ENCODE measurements around the gene CNKSR3. TPM values are rescaled to one million over a fixed set of nuclear protein-coding genes. Genes with fewer than 3 reads are reported as not detected.

The CNKSR3 gene
- total RNA-seq, 1 experiment from 2014 or later, result 5.6 TPM

DNA sequence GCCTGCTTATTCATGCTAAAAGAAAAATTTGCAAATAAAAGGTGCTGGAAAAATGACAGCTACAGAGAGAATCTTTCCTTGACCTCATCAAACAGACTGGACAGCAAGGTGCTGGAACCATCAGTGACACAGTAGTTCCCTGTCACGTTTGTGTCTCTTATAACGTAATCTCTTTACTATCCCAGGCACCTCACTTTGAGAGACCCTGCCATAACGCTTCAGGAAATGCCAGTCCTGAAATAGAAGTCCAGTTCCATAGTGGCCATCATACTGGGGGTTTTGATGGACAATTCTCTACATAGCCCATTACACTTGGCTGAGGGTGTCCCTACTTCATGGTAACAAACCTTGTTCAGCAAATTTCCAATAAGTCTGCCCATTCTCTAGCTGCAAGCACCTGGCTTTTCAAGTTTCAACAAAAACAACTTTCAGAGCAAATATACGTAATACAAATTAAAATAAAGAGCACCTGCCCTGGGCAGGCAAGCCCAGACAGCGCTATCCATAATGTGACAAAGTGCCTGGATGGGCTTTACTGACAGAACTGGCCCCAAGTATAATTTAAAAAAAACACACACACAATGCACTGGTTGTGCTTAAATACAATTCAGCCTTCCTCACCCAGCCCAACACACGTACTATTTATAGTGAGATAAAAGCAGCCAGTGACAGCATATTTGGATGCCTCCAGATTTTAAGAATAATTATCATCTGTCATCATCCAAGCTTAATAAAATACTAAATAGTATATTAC, 38.7 kb downstream of the CNKSR3 start:
- Histone ChIP-seq H3K9ac (ENCODE audit: extremely low read depth, insufficient read length, low read length) (no peak overlapping the region), H3K4me1 (ENCODE audit: insufficient read depth, low read length) (no peaks in the 10 kb centered on the region), H2BK5ac (ENCODE audit: insufficient read length, low read length) (no peak overlapping the region), H3K4ac (ENCODE audit: low read depth, low read length) (no peak overlapping the region), H4K91ac (ENCODE audit: insufficient read length, low read depth, low read length) (no peak overlapping the region), H3K27ac (ENCODE audit: insufficient read length, low read depth, low read length) (no peak overlapping the region), H3K23ac (ENCODE audit: insufficient read length, low read depth, low read length) (no peak overlapping the region), H2AK5ac (ENCODE audit: insufficient read length, low read length) (no peak overlapping the region), H4K8ac (replicated peaks; ENCODE audit: insufficient read length, low read depth, low read length) (no peak overlapping the region), H2BK20ac (ENCODE audit: low read depth, low read length, poor library complexity, severe bottlenecking) (no peak overlapping the region), H3K27me3 (ENCODE audit: insufficient read depth, low read length) (no peaks in the 10 kb centered on the region), H3T11ph (ENCODE audit: low read length) (no peak overlapping the region), H2AFZ (ENCODE audit: low read length) (no peak overlapping the region), H3K9me3 (ENCODE audit: control insufficient read depth, low read depth, low read length) (no peaks in the 10 kb centered on the region), H3K56ac (ENCODE audit: insufficient read length, low read depth, low read length) (no peak overlapping the region), H2BK12ac (ENCODE audit: insufficient read length, low read depth, low read length) (no peak overlapping the region), H4K20me1 (ENCODE audit: control insufficient read depth, insufficient read depth, insufficient read length) (no peaks in the 10 kb centered on the region), H3K79me1 (ENCODE audit: insufficient read depth, low read depth, low read length, poor library complexity, severe bottlenecking) (no peaks in the 10 kb centered on the region), H3K18ac (ENCODE audit: insufficient read length, low read depth, low read length) (no peak overlapping the region), H3K4me2 (ENCODE audit: insufficient read depth, insufficient read length, low read length) (no peak overlapping the region), H3K23me2 (ENCODE audit: insufficient read length, low read depth, low read length, poor library complexity, severe bottlenecking) (no peaks in the 10 kb centered on the region), H3K14ac (ENCODE audit: insufficient read depth, low read length) (no peak overlapping the region), H2BK120ac (ENCODE audit: low read depth, low read length, poor library complexity, severe bottlenecking) (no peak overlapping the region), H4K5ac (ENCODE audit: insufficient read length, low read depth, low read length) (no peak overlapping the region), H3K79me2 (ENCODE audit: insufficient read depth, low read length) (no peaks in the 10 kb centered on the region), H2BK15ac (ENCODE audit: low read depth, low read length) (no peak overlapping the region)
- TF ChIP-seq, protein P1, sequence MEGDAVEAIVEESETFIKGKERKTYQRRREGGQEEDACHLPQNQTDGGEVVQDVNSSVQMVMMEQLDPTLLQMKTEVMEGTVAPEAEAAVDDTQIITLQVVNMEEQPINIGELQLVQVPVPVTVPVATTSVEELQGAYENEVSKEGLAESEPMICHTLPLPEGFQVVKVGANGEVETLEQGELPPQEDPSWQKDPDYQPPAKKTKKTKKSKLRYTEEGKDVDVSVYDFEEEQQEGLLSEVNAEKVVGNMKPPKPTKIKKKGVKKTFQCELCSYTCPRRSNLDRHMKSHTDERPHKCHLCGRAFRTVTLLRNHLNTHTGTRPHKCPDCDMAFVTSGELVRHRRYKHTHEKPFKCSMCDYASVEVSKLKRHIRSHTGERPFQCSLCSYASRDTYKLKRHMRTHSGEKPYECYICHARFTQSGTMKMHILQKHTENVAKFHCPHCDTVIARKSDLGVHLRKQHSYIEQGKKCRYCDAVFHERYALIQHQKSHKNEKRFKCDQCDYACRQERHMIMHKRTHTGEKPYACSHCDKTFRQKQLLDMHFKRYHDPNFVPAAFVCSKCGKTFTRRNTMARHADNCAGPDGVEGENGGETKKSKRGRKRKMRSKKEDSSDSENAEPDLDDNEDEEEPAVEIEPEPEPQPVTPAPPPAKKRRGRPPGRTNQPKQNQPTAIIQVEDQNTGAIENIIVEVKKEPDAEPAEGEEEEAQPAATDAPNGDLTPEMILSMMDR (conservative IDR thresholded peaks at IDR 0.05), result no peak
- Mint-ChIP-seq H3K4me3 (no peak overlapping the region), H3K36me3 (ENCODE audit: insufficient read depth in 1 of 3, low read depth in 3 of 3) (peaks cover 6 to 8% (median 8%) of the 10 kb centered on the region in 3 experiments; a peak in 4 of 7 replicates), H3K4me1 (peaks cover 0 to 3% of the 10 kb centered on the region in 2 experiments; a peak in 2 of 4 replicates), H3K27ac (no peak overlapping the region), H3K27me3 (ENCODE audit: low read depth) (no peaks in the 10 kb centered on the region), H3K9me3 (peaks cover 2 to 7% of the 10 kb centered on the region in 2 experiments; a peak in 4 of 5 replicates)
- DNase-seq, result no peak
- no CpG with 5 or more reads among the region's 6 CpGs for WGBS (ENCODE audit: extremely low coverage, insufficient read length, low lambda C conversion rate)

All from H9 (cell line).